IMR-90 (cell line): Measurements from ENCODE around the gene CRACDL. TPM values are rescaled to one million over a fixed set of nuclear protein-coding genes. Genes with fewer than 3 reads are reported as not detected.

Experiments
- ATAC-seq: fragments of 200-7000 bp; cut with Tn5 transposase; 2 replicates; pipeline ENCODE4 v1.9.1; 2020; ENCODE audit warnings: low read depth, mild to moderate bottlenecking, moderate library complexity
- BruUV-seq: library from RNA; stranded (reverse); fragments of 400-500 nt; replicated peaks from 2 replicates; lab custom pipeline; 2021; lab: Mats Ljungman, UMichigan
- CTCF ChIA-PET: fragments of 300-600 bp; formaldehyde crosslinking; extraction: SDS; loops from one replicate; lab custom pipeline; 2021; ENCODE audit warnings: antibody characterized with exemption; lab: Yijun Ruan, JAX
- POLR2A ChIA-PET: fragments of 300-600 bp; sonication (Branson Sonifier 250); formaldehyde crosslinking; loops from one replicate; lab custom pipeline; 2022; ENCODE audit warnings: antibody characterized with exemption; ENCODE audit not compliant: unreplicated experiment; lab: Charles Lee
- DNase-seq: peaks from one replicate; pipeline ENCODE4 v3.0.0; 2013
- H2AFZ ChIP-seq: replicated peaks from 2 replicates; pipeline ENCODE3; 2013; ENCODE audit warnings: low read length, mild to moderate bottlenecking; ENCODE audit not compliant: poor library complexity
- H2AK5ac ChIP-seq: 2 replicates; pipeline ENCODE4 v1.6.1; 2013; ENCODE audit warnings: low read depth, low read length, inconsistent platforms
- H2AK9ac ChIP-seq: replicated peaks from 2 replicates; pipeline ENCODE3; 2013; ENCODE audit warnings: mild to moderate bottlenecking, low read depth, low read length, moderate library complexity; ENCODE audit not compliant: poor library complexity
- H2BK120ac ChIP-seq: 2 replicates; pipeline ENCODE4 v1.6.1; 2013; ENCODE audit warnings: low read depth, low read length, inconsistent platforms
- H2BK15ac ChIP-seq: 3 replicates; pipeline ENCODE4 v1.6.1; 2013; ENCODE audit warnings: low read depth, low read length, inconsistent platforms
- H2BK20ac ChIP-seq: 2 replicates; pipeline ENCODE4 v1.6.1; 2013; ENCODE audit warnings: low read depth, mild to moderate bottlenecking, inconsistent platforms, low read length, moderate library complexity
- H2BK5ac ChIP-seq: 2 replicates; pipeline ENCODE4 v1.6.1; 2013; ENCODE audit warnings: mild to moderate bottlenecking, low read depth, low read length, inconsistent platforms; ENCODE audit not compliant: poor library complexity, severe bottlenecking
- H3K14ac ChIP-seq: replicated peaks from 2 replicates; pipeline ENCODE4 v1.6.1; 2013; ENCODE audit warnings: low read depth, low read length, inconsistent platforms
- H3K18ac ChIP-seq: 2 replicates; pipeline ENCODE4 v1.6.1; 2013; ENCODE audit warnings: low read depth, low read length, control low read depth
- H3K23ac ChIP-seq: 2 replicates; pipeline ENCODE4 v1.6.1; 2013; ENCODE audit warnings: low read depth, low read length, inconsistent platforms
- H3K27ac ChIP-seq: 2 replicates; pipeline ENCODE4 v1.5.1; 2013; ENCODE audit warnings: mild to moderate bottlenecking, control low read depth, low read length; ENCODE audit not compliant: insufficient read depth
- H3K27me3 ChIP-seq: 2 replicates; pipeline ENCODE4 v1.6.1; 2013; ENCODE audit warnings: low read length; ENCODE audit not compliant: control insufficient read depth, insufficient read depth
- H3K36me3 ChIP-seq: 2 replicates; pipeline ENCODE4 v1.6.1; 2013; ENCODE audit warnings: low read length, mixed read lengths; ENCODE audit not compliant: control insufficient read depth, insufficient read depth
- H3K4ac ChIP-seq: 2 replicates; pipeline ENCODE4 v1.6.1; 2013; ENCODE audit warnings: low read depth, low read length, inconsistent platforms
- H3K4me1 ChIP-seq: 2 replicates; pipeline ENCODE4 v1.6.1; 2013; ENCODE audit warnings: low read length, mixed read lengths; ENCODE audit not compliant: control insufficient read depth, insufficient read depth
- H3K4me2 ChIP-seq: 2 replicates; pipeline ENCODE4 v1.6.1; 2013; ENCODE audit warnings: low read depth, mild to moderate bottlenecking, control low read depth, low read length, moderate library complexity
- H3K4me3 ChIP-seq: 2 replicates; pipeline ENCODE4 v1.5.1; 2013; ENCODE audit warnings: low read depth, mild to moderate bottlenecking, control low read depth, low read length, moderate library complexity; ENCODE audit not compliant: insufficient read depth
- H3K56ac ChIP-seq: 2 replicates; pipeline ENCODE4 v1.6.1; 2013; ENCODE audit warnings: low read length, inconsistent platforms; ENCODE audit not compliant: insufficient read depth; ENCODE audit errors: extremely low read depth
- H3K79me1 ChIP-seq, 2 experiments: 2 replicates each; pipeline ENCODE4 v1.6.1; 2013; ENCODE audit warnings: low read length in 2 of 2, inconsistent platforms in 1 of 2, low read depth in 1 of 2
- H3K9ac ChIP-seq: 2 replicates; pipeline ENCODE4 v1.6.1; 2013; ENCODE audit warnings: low read depth, low read length, control low read depth
- H3K9me1 ChIP-seq: 2 replicates; pipeline ENCODE4 v1.6.1; 2013; ENCODE audit warnings: low read length, inconsistent platforms; ENCODE audit not compliant: insufficient read depth
- H3K9me3 ChIP-seq: 2 replicates; pipeline ENCODE4 v1.6.1; 2013; ENCODE audit warnings: low read length; ENCODE audit not compliant: control insufficient read depth, insufficient read depth
- H4K20me1 ChIP-seq: 2 replicates; pipeline ENCODE4 v1.6.1; 2013; ENCODE audit warnings: low read length, inconsistent platforms; ENCODE audit not compliant: insufficient read depth
- H4K5ac ChIP-seq: 2 replicates; pipeline ENCODE4 v1.6.1; 2013; ENCODE audit warnings: mild to moderate bottlenecking, low read depth, low read length, control low read depth
- H4K8ac ChIP-seq, 2 experiments: 2 replicates each; pipeline ENCODE4 v1.6.1; 2013; ENCODE audit warnings: low read depth in 2 of 2, low read length in 2 of 2, control low read depth in 1 of 2, inconsistent platforms in 1 of 2
- H4K91ac ChIP-seq: 2 replicates; pipeline ENCODE4 v1.6.1; 2013; ENCODE audit warnings: low read depth, low read length, inconsistent platforms; ENCODE audit not compliant: insufficient read depth
- BHLHE40 ChIP-seq: fragments of 150-350 bp; IDR thresholded peaks from 2 replicates; pipeline ENCODE4 v1.6.1; 2016; ENCODE audit warnings: mild to moderate bottlenecking, low read depth, low read length
- CEBPB ChIP-seq: IDR thresholded peaks from 2 replicates; pipeline ENCODE4 v1.6.1; 2012; ENCODE audit warnings: low read depth, low read length, improper control_type of control experiment
- CHD1 ChIP-seq: IDR thresholded peaks from 2 replicates; pipeline ENCODE4 v1.6.1; 2012; ENCODE audit warnings: low read depth, low read length, improper control_type of control experiment
- CTCF ChIP-seq: conservative IDR thresholded peaks from 2 replicates; pipeline ENCODE4 v1.5.1; 2012; ENCODE audit warnings: mild to moderate bottlenecking, low read depth, low read length, improper control_type of control experiment
- ELK1 ChIP-seq: fragments of 150-350 bp; IDR thresholded peaks from 2 replicates; pipeline ENCODE4 v1.6.1; 2016; ENCODE audit warnings: low read depth, mild to moderate bottlenecking, low read length, moderate library complexity, borderline replicate concordance
- FOS ChIP-seq: fragments of 150-350 bp; IDR thresholded peaks from 2 replicates; pipeline ENCODE4 v1.6.1; 2016; ENCODE audit warnings: low read depth, low read length
- MAFK ChIP-seq: IDR thresholded peaks from 2 replicates; pipeline ENCODE4 v1.6.1; 2012; ENCODE audit warnings: low read depth, low read length, improper control_type of control experiment
- MAZ ChIP-seq: IDR thresholded peaks from 2 replicates; pipeline ENCODE4 v1.6.1; 2012; ENCODE audit warnings: low read depth, mild to moderate bottlenecking, low read length, improper control_type of control experiment, moderate library complexity, borderline replicate concordance
- MXI1 ChIP-seq: IDR thresholded peaks from 2 replicates; pipeline ENCODE4 v1.6.1; 2012; ENCODE audit warnings: low read depth, mild to moderate bottlenecking, low read length, moderate library complexity, borderline replicate concordance
- NFE2L2 ChIP-seq: fragments of 150-350 bp; IDR thresholded peaks from 2 replicates; pipeline ENCODE4 v1.6.1; 2016; ENCODE audit warnings: low read depth, mild to moderate bottlenecking, low read length
- POLR2A ChIP-seq: IDR thresholded peaks from 2 replicates; pipeline ENCODE4 v1.6.1; 2012; ENCODE audit warnings: mild to moderate bottlenecking, low read depth, low read length
- RAD21 ChIP-seq: IDR thresholded peaks from 2 replicates; pipeline ENCODE4 v1.6.1; 2012; ENCODE audit warnings: low read length, improper control_type of control experiment
- RCOR1 ChIP-seq: IDR thresholded peaks from 2 replicates; pipeline ENCODE4 v1.6.1; 2012; ENCODE audit warnings: mild to moderate bottlenecking, low read length, improper control_type of control experiment; ENCODE audit not compliant: insufficient replicate concordance
- RFX5 ChIP-seq: IDR thresholded peaks from 2 replicates; pipeline ENCODE4 v1.8.0; 2012; ENCODE audit warnings: low read depth, mild to moderate bottlenecking, low read length, moderate library complexity
- SMC3 ChIP-seq: fragments of 150-350 bp; IDR thresholded peaks from 2 replicates; pipeline ENCODE4 v1.6.1; 2016; ENCODE audit warnings: low read depth, mild to moderate bottlenecking, antibody characterized with exemption, low read length, moderate library complexity
- USF2 ChIP-seq: fragments of 150-350 bp; IDR thresholded peaks from 2 replicates; pipeline ENCODE4 v1.6.1; 2017; ENCODE audit warnings: mild to moderate bottlenecking, antibody characterized with exemption, low read length, low read depth
- WGBS, 2 experiments: methylation state at CpG; one replicate each; pipeline versions ENCODE4 v1.1.5 to v1.1.7; 2013; ENCODE audit warnings: missing lambda C conversion rate in 2 of 2; ENCODE audit not compliant: insufficient read length in 1 of 2; ENCODE audit errors: extremely low coverage in 2 of 2; 5-methylcytosine and 5-hydroxymethylcytosine counted together
- dilution Hi-C: fragments of 300-500 bp; cut with HindIII; formaldehyde crosslinking; loops from one replicate; pipeline ENCODE4 v1.14.3; 2018; ENCODE audit warnings: low sequenced_read_pairs; ENCODE audit not compliant: unreplicated experiment
- in situ Hi-C: fragments of 300-500 bp; cut with MboI; formaldehyde crosslinking; loops from 3 replicates; pipeline ENCODE4 v1.14.3; 2019; ENCODE audit warnings: low sequenced_read_pairs, inconsistent platforms, mixed read lengths
- intact Hi-C: fragments of 100-400 bp; cut with micrococcal nuclease; formaldehyde crosslinking; loops from 2 replicates; pipeline ENCODE4 v1.10.0; 2022
- polyA plus RNA-seq, 3 experiments: library from polyadenylated mRNA; depleted of rRNA; stranded (reverse); fragments of >200 nt; gene quantifications; 2 replicates each; pipeline ENCODE4 v1.2.3, GENCODE V29; 2012; ENCODE audit warnings: low replicate concordance in 1 of 3
- total RNA-seq: library from RNA; depleted of rRNA; stranded (reverse); fragments of >200 nt; gene quantifications from 2 replicates; pipeline ENCODE4 v1.2.3, GENCODE V29; 2012

The CRACDL gene
- total and polyA plus RNA-seq, 2 of the 4 experiments (the other 2 are of a cell fraction), result not detected

DNA sequence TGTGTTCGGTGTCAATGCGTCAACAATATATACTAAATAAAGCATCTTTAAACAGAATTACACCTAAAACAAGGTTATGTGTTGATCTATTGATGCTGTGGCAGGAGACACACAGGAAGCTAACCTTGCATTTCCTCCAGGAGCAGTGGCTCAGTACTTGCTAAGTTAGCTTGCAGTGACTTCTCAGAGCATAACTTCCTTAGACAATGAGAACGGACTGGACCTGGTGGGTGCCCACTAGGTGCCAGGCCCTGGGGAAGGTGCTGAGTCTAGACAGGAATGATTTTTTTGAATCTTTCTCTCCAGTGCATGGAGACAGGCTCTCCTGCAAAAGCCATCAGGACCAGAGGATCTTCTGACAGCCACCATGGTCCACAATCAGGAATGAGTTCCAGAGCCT lies 131.3 kb downstream of the CRACDL start:
- no peak overlapping the region for H3K56ac ChIP-seq
- H3K4me3 ChIP-seq, result no peak overlapping the region
- CTCF ChIA-PET, result no interaction called here
- no peak overlapping the region for H3K18ac ChIP-seq
- H3K27ac ChIP-seq, result no peak overlapping the region
- no peak for ATAC-seq
- no peak overlapping the region for H2AFZ ChIP-seq
- no peaks in the 10 kb centered on the region for H3K36me3 ChIP-seq
- H3K4me1 ChIP-seq, result no peaks in the 10 kb centered on the region
- peaks cover 11% of the 10 kb centered on the region; the same call in 1 of the 2 replicates for H3K27me3 ChIP-seq
- H3K14ac ChIP-seq, result no peak overlapping the region
- no peak overlapping the region for H4K8ac ChIP-seq
- WGBS, 2 experiments, result no CpG with 5 or more reads among the region's 3 CpGs
- H3K4ac ChIP-seq, result no peak overlapping the region
- no peak overlapping the region for H2BK15ac ChIP-seq
- no peaks in the 10 kb centered on the region for H4K20me1 ChIP-seq
- BruUV-seq, result no TSS peak
- H2AK5ac ChIP-seq, result no peak overlapping the region
- no peak overlapping the region for H2BK120ac ChIP-seq
- dilution Hi-C loops (no loop called here), intact Hi-C loops (no loop called here), in situ Hi-C loops (no loop called here)
- TF ChIP-seq RAD21 (no peak), USF2 (no peak), CHD1 (no peak), NFE2L2 (no peak), MXI1 (no peak), BHLHE40 (no peak), POLR2A (no peak), FOS (no peak), MAFK (no peak), RCOR1 (no peak), CTCF (no peak), SMC3 (no peak), RFX5 (no peak), MAZ (no peak), CEBPB (no peak), ELK1 (no peak)
- POLR2A ChIA-PET, result no interaction called here
- no peak overlapping the region for H3K23ac ChIP-seq
- H2BK5ac ChIP-seq, result no peak overlapping the region
- H3K9me1 ChIP-seq, result no peaks in the 10 kb centered on the region
- no peak overlapping the region for H3K4me2 ChIP-seq
- DNase-seq, result no peak
- no peak overlapping the region for H2BK20ac ChIP-seq
- no peak overlapping the region for H2AK9ac ChIP-seq
- no peak overlapping the region for H4K5ac ChIP-seq
- no peak overlapping the region for H3K9ac ChIP-seq
- no peaks in the 10 kb centered on the region for H3K9me3 ChIP-seq
- no peak overlapping the region for H4K91ac ChIP-seq
- H3K79me1 ChIP-seq, result no peaks in the 10 kb centered on the region
